GM19324 (cell line): ENCODE data around the gene ASXL3.

ENCODE experiments used
- ATAC-seq: cut with Tn5 transposase; IDR thresholded peaks from one replicate; pipeline ENCODE4 v1.9.1; 2021; ENCODE audit warnings: mild to moderate bottlenecking, moderate library complexity; ENCODE audit not compliant: unreplicated experiment, low FRiP score

ASXL3 gene

GRCh38 chr18:33580546-33580945 lies 2.5 kb downstream of the ASXL3 start:
- ATAC-seq = no peak

DNA sequence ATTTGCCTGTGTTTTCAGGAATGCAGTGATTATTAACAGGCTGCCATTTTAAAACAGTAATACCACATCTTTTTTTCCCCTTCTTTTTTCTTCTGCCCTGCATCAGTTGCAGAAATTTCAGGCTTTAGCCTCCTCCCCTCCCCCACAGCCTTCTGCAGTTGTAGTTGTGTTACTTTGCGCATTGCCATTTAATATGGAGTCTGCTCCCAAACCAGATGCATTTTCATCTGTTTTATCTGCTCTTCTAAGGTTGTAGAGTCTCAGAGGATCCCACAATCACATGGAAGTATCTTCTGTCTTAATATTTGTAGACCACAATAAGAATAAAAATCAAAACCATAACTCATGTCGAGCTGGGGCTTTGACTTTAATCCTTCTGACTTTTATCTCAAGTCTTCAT lies 3.8 kb downstream of the ASXL3 start:
- ATAC-seq = no peak

GRCh38 chr18:33583901-33584300 lies 5.9 kb downstream of the ASXL3 start:
- ATAC-seq = no peak

GRCh38 chr18:33584548-33585430 lies 6.8 kb downstream of the ASXL3 start:
- ATAC-seq = no peak

- no peak for ATAC-seq
Measured at GRCh38 chr18:33585431-33585775, 7.4 kb downstream of the ASXL3 start.

GRCh38 chr18:33588361-33588760 lies 10.3 kb downstream of the ASXL3 start:
- no peak for ATAC-seq

GRCh38 chr18:33593261-33593660 lies 15.2 kb downstream of the ASXL3 start:
- ATAC-seq = no peak

DNA sequence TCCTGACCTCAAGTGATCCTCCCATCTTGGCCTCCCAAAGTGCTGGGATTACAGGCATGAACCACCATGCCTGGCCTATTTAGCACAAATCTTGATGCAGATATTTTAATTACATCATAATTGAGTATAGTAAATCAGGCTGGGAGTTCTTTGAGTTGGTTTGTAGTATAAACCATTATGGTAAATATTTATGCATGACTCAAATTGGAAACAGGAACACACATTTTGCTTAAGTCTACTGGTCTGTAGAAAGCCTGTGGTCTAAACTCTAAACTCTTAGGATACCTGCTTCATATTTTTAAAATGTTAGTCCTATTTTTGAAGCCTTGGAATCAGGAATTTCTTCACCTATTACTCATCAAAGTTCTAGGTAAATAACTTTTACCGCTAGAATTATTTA lies 16.8 kb downstream of the ASXL3 start:
- ATAC-seq = no peak

DNA sequence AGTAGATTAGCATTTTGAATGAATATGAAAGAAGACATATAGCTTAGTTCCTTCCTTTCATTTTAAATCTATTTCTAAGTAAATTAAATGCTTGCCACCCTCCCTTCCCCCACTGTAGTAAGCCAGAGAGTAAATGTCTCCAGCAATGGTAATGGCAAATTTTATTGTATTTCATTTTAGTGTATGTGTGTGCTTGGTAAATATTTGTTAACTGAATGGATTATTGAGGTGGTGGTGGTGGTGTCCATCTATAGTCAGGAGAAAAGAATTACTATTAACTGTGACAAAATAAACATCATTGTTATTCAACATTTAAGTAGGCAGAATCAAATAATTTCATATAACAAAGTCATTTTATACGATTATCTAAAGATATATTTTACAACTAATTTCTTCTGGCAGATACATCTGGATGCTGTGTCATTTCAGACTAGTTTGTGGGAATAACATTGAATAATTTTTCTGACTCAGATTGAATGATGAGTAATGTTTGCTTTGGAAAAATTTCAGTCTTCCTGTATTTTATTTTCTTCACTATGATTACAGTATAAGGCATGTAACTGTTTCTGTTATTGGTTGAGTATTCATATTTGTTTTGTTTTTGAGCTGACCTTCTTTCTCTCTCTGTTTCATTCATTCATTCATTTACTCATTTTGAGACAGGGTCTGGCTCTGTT lies 18.3 kb downstream of the ASXL3 start:
- ATAC-seq = no peak

DNA sequence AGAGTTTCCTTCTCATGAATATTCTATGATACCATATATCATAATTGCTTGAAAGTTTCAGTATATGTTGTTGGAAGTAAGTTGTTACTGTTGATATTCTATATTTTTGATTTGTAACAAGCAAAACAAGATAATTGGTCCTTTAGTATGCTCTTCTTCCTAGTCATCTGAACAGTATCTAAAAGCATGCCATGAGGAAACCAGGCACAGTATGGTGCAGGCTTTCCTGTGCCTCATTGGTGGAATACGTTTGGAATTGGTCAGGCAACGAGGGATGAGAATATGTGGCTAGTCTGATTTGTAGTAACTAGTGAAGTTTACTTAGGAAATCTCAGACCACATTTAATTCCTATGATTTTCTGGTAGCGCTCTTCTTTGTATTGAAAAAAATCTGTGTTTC lies 22.8 kb downstream of the ASXL3 start:
- no peak for ATAC-seq

GRCh38 chr18:33603454-33603853 lies 25.4 kb downstream of the ASXL3 start:
- no peak for ATAC-seq

DNA sequence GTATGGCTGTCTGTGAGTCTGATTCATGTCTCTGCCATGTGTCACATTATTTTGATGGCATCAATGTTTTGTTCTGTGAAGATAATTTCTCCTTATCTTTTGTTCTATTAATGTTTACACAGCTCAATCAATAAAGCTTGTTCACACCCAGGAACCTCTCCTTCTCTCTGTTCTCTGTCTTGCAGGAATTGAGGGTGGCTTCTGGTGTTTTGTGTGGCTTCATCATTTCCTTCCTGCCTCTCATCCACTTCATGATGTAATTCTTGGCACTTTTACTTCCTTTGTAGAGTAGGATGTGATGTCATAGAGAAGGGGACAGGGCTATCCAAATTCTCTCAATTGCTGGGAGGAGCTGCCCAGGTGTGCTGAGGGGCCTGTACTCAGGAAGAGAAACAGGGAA lies 27.2 kb downstream of the ASXL3 start:
- no peak for ATAC-seq

DNA sequence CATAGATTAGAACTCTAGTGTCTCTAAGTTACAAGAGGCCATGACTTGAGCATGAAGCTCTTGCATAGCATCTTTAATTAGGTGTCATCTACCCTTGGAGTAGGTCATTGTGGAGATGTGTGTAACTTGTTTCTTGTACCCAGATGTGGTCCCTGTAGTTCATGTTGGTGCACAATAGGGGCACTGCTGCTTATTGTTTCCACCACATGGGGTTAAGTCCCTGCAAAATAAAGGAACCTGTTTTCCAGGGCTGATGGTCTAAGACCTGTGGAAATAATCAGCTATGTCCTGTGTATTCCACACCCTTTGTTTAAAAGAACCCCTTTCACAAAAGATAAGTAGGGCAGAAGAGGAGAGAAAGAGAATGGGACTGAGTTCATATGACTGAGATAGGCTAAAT lies 28.6 kb downstream of the ASXL3 start:
- ATAC-seq = no peak

DNA sequence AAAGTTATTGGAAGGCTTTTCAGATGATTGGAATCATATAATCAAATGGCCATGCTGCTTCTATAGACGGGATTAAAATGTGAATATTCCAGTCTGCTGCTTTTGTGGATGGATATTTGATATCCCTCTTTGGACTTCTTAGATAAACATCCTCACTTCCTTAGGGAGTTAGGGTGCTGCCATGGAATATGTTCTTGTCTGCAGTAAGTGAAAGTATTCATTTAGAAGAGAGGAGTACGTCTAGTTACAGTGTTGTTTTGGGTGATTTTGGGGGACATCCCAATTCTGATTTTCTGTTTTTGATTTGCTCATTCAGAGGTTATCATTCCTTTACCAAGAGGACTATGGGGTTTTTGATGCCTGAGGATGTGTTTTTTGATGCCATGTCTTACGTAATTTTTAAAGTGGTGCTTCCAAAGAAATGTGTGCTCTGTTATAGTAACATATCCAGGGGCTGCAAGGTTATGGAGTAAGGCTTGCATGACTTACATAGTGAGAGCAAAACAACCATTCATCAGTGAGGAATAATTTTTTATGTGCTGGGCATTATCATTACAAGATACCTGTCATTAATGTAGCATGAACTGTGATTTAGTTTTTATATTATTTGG lies 33.6 kb downstream of the ASXL3 start:
- ATAC-seq = no peak

DNA sequence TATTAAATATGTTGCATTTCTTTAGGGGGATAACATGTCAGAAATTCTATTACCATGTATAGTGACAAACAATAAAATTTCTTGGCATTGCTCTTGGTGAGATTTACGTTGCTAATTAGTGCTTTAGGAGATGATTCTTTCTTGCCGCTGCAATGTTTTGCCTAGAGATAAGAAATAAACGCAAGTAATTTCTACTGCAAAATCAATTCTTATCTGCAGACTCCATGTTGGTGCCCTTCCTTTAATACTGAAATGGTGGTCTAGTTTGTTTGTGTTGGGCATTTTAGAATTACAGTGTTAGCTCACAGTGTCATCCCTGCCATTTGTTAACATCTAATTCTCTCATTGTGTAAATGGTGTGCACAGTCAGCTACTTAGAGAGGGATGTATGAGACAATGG lies 34.6 kb downstream of the ASXL3 start:
- ATAC-seq = no peak

GRCh38 chr18:33616556-33616955 lies 38.5 kb downstream of the ASXL3 start:
- ATAC-seq = no peak

DNA sequence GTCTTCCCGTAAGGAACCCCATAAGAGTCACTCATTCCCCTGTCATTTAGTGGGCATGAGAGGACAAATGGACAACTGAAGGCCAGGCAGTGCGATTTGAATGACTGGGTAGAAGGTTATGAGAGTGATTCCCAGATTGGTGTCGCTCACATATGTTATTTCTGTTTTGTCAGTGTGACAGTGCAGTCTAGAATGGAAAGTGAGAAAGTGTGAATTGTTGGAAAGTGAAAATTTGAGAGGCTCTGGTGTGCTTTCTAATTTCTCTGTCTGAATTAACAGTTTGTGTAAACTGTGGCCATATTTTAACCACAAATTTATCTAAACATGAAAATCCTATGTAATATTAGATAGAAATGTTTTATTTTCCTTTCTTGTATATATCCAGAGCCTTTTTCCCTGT lies 49.1 kb downstream of the ASXL3 start:
- ATAC-seq = no peak

GRCh38 chr18:33630476-33630875 lies 52.5 kb downstream of the ASXL3 start:
- ATAC-seq = no peak

GRCh38 chr18:33641141-33641540 lies 63.1 kb downstream of the ASXL3 start:
- ATAC-seq = no peak

- no peak for ATAC-seq
Measured at GRCh38 chr18:33644494-33644893, 66.5 kb downstream of the ASXL3 start.

- no peak for ATAC-seq
Measured at GRCh38 chr18:33647365-33647764, 69.3 kb downstream of the ASXL3 start.

GRCh38 chr18:33652635-33653034 lies 74.6 kb downstream of the ASXL3 start:
- no peak for ATAC-seq
